ENCODE results near the gene C16orf74.

Gene C16orf74

DNA sequence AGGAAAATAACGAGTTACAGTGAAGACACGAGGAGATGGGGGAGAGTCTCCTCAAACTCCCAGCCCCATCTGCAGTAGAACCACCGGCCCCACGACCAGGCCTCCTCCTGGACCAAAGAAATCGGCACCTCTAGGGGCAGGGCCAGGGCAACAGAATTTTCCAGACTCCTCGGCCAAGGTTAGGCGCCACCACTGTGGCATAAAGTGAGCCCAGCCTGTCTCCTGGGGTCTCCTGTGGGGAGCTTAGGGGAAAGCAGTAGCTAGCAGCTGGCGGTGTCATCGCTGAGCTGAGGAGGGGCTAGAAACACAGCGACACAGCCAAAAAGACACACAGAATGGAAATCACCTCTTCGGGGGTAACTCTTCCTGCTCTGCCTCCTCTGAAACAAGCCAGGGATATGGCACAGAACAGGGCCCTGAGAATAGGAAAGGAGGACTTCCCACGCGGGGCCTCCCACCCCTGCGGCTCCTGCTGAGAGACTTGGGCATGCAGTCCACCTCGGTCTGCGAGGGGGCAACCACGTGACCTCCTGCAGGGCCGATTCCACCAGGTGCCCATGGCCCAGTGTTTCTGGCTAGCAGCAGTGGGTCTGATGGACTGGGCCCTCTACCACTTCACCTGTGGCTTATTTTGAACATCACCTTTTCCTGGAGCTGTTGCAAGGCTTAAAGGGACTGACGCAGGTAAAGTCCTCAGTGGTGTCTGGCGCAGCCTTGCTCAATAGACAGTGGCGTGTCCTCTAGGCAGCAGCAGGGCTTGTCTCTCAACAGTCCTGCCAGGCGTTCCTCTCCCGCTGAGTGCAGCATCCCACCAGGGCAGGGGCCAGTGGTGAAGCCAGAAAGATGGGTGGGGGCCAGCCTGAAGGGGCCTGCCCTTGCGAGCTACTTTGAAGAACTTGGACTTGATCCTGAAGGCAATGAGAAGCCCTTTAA lies 55.4 kb downstream of the C16orf74 start:
- DNase-seq (ENCODE audit: low read depth in 2 of 2): no peak

DNA sequence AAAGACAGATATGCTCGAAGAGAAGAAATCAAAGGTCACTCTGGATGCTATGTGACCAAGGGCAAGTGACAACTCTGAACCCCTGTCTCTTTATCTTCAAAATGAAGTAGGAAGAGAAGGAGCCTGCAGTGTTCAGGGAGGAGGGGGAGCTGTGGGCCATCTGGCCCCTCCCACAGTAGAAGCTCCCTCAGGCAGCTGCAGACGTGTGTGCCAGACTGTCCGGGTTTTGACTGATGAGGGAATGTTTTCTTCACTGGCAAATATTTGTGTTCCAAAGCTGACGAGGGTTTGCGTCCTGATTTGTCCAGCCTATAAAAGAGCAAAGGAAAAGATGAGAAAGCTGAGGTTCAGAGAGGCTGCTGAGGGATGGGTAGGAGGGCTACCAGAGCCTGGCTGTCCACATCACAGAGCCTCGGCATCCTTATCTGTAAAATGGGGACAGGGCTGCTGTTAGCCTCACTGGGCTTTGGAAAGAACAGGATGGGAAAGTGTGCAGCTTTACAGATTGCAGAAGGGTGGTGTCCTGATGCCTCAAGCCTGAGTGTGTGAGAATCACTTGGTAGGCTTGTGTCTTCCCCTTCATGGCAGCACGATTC lies 60.3 kb downstream of the C16orf74 start:
- DNase-seq (ENCODE audit: low read depth in 2 of 2): no peak

DNA sequence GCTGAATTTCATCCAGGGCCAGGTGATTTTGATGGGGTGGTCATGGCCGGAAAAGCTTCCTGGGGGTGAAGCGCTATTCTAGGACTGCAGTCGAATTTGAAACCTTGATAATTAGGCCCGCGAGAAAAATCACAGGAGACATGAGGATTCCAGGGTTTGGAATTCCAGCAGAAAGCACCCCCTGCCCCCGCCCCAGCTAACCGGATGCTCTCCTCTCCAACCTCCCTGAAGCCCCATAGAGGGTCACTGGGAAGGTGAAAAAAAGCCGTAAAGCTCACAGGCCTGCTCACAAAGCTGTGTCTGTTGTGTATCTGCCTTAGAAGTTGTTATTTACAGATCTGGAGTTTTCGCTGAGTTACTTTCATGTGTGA lies 61.0 kb downstream of the C16orf74 start:
- no peak for DNase-seq (ENCODE audit: low read depth in 2 of 2)

DNA sequence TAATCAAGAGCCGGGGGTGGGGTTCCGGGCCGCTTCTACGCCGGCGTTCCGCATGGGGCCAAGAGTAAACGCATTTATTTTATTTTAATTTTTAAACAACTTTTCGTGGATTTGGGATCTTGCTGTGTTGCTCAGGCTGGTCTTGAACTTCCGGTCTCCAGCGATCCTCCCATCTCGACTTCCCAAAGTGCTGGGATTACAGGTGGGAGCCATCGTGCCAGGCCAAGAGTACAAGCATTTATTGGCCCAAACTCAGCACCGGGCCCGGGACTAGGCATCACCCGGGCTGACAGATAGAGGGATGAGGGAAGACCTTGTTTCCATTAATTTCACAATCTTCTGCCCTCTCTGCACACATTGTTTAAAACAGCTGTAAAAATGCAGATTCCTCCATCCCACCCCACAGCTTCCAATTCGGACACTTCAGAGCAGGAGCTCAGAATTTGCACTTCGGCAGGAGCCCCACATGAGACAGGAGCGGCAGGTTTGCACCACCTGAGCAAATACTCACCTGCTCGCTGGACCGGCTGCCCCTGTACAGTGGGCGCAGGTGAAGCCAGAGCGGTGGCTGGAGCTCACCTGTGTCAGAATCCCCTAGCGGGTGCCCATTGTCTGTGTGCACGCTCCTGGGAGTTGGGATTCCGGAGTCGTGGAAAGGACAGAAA lies 61.5 kb downstream of the C16orf74 start:
- no peak for DNase-seq (ENCODE audit: low read depth in 2 of 2)

DNA sequence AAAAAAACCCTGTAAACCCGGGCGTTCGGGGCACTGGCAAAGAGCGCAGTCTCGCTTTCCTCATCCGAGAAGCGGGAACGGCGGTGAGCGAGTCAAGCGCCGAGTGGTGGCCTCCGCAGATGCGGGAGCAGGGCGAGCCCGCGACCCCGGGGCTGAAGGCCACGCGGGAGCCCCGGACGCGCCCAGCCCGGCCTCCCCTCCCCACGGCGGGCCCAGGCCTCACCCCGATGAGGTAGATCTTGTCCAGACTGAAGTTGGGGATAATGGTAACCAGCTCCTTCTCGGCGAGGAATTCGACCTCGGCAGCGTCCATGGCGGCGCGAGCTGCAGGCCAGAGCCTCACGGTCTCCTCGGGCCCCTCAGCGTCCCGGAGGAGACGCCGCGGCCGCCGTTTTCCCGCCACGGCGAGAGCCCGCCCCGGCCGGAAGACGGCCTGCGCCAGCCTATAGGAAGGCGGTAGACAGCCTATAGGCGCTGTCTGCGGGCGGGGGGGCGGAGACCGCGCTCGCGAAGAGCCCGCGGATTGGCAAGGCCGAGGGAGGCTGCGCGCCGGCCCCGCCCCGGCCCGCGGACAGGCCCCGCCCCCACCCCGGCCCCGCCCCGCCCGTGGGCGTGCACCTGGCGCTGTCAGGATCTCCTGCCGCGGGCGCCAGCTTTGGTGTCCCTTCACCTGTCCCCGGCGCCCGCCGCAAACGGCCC lies 62.2 kb downstream of the C16orf74 start, which contains the start of gene GINS2:
Gene GINS2, minus strand, starts transcription at position 369 of the 699 bp plus-strand sequence. Its CDS starts 56 bp downstream, at position 313.
- DNase-seq (ENCODE audit: low read depth in 2 of 2): peak; percentile 82 to 88

DNA sequence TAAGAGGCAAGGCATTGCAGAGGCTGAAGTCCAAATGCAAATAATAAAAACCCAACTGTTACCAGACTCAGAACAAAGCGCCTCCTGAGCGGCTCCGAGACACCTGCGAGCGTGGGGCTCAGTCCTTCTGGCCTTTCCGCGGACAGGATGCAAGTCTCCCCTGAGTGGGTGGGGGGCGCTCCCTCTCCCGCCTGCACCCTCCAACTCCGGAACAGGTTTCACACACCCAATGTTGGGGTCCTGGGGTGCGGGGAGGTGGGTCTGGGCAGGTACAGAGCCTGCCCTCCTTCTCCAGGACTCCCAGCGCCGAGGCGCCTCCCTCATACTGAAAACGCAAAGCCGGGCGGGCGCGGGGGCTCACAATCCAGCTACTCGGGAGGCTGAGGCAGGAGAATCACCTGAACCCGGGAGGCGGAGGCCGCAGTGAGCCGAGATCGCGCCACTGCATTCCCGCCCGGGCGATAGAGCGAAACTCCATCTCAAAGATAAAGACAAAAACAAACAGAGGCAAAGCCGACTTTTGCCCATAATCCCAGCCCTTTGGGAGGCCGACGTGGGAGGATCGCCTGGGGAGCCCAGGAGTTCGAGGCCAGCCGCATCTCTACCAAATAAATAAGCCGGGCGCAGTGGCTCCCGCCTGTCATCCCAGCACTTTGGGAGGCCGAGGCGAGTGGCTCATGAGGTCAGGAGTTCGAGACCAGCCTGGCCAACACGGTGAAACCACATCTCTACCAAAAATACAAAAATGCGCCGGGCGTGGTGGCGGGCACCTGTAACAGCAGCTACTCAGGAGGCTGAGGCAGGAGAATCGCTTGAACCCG lies 63.0 kb downstream of the C16orf74 start:
- no peak for DNase-seq (ENCODE audit: low read depth in 2 of 2)

DNA sequence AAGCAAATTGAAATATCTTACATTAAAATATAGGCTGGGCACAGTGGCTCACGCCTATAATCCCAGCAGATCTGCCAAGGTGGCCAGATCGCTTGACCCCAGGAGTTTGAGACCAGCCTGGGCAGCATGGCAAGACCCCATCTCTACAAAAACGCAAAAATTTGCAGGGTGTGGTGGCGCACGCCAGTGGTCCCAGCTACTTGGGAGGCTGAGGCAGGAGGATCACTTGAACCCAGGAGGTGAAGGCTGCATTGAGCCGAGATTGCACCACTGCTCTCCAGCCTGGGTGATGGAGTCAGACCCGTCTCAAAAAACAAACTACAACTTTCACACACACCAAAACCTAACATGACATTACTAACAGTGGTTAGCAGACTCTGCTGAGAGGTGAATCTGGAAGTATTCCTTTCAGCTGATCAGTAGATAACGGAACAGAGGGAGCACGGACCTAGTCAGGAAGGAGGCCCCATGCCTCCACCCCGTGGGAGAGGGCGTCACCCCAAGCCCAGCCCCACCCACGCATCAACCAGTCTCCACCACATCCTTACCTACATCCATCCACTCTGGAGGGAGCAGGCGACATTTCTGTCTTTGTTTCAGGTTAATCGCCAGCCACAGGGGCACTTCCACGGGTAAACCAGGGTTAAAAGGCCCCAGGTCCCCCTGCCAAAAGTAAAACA lies 63.8 kb downstream of the C16orf74 start:
- DNase-seq (ENCODE audit: low read depth in 2 of 2): peak in 1 of 2 experiments; percentile 35

DNA sequence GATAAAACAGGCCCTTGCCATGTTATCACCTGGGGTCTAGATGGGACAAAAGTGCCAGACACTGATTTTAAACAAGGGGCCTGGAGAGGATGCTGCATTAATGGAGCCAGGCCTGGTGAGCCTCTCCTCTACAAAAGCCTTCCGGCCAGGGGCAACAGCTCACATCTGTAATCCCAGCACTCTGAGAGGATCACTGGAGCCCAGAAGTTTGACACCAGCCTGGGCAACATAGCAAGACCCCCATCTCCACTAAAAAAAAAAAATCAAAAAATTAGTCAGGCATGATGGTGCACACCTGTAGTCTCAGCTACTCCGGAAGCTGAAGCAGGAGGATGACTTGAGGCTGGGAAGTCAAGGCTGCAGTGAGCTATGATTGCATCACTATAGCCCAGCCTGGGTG lies 65.6 kb downstream of the C16orf74 start:
- no peak for DNase-seq (ENCODE audit: low read depth in 2 of 2)

DNA sequence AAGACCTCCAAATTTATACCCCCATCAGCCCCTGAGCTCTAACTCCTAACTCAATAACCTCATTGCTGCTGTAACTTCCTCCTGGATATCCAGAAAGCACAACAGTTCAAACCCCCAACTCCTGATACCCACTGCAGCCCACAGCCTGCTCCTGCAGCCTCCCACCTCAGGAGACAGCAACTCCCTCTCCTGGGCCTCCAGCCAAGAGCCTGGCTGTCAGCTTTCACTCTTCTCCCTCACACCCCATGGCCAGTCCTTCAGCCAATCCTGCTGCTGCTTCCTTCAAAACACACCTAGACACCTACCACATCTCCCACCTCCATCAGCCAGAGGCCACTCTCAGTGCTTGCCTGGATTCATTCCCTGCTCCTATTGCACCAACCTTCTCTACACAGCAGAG lies 67.5 kb downstream of the C16orf74 start:
- no peak for DNase-seq (ENCODE audit: low read depth in 2 of 2)

DNA sequence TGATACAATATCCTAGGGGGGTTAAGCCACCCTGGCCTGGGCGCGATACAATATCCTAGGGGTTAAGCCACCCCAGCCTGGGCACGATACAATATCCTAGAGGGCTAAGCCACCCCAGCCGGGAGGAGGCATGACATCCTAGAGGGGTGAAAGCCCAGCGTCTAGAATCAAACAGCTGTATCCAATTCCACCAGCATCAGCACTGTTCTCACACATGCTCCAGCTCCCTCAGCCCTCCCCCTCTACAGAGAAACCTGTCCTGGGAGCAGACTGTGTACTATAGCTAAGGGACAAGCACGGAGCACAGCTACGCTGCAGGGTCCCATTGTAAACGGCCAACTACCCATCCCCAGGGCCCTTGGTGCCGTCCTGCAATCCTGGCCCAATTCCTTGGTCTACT lies 68.4 kb downstream of the C16orf74 start:
- no peak for DNase-seq (ENCODE audit: low read depth in 2 of 2)

DNA sequence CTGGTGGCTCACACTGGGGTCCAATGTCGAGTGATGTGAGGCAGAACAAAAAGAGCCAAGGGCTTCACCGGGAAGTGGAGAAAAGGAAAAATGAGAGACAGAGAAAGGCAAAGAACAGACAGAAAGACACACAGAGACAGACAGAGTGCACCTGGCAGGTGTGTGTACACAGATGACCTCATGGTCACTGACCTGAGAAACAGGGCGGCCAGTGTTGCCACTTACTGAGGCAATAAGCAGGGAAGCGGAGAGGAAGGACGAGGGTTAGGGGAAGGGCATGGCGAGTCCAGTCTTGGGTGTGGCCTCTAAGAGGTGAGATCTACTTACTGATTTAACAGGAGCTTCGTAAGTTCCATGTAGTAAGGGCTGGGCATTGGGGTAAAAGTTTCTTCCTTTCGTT lies 69.6 kb downstream of the C16orf74 start:
- no peak for DNase-seq (ENCODE audit: low read depth in 2 of 2)

DNA sequence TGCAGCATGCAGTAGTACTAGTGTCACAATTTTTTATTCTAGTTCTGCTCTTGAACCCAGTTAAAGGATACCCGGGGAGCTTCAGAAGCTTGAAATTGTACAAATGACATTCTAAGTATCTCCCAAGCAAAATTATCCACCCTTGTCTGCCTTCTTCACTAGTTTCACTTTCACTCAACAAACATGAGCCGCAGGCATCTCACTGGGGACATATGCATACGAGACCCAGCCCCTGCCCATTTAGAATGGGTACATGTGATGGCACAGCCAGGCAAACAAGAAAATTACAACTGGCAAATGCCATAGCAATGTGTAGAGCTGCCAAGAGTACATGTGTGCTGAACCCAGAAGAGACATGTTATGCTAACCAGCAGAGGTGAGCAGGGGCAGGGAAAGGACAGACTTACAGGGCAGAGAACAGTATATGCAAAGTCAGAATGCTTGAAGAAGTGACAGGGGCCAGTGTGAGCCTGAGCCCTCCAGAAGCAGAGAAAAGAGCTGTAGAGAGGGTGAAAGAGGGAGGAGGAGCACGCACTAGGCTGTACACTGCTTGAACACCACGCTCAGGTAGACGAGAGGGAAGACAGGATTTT lies 70.4 kb downstream of the C16orf74 start:
- no peak for DNase-seq (ENCODE audit: low read depth in 2 of 2)

DNA sequence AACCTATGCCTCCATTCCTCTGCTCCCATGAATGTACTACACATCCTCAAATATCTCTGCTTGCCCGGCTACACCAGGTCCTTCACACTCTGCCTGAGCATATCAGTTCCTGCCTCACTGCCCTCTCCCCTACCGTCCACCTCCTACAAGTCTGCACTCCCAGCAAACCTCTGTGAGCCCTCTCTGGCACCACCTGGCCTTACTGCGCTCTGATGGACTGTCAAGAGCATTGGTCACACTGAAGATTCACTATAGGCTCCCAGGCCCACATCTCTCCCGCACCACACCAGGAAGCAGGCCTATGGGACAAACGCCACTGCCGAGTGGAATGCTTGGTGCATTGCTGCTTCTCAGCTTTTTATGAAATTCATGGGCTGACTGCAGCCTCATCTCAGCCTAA lies 71.0 kb downstream of the C16orf74 start:
- no peak for DNase-seq (ENCODE audit: low read depth in 2 of 2)

DNA sequence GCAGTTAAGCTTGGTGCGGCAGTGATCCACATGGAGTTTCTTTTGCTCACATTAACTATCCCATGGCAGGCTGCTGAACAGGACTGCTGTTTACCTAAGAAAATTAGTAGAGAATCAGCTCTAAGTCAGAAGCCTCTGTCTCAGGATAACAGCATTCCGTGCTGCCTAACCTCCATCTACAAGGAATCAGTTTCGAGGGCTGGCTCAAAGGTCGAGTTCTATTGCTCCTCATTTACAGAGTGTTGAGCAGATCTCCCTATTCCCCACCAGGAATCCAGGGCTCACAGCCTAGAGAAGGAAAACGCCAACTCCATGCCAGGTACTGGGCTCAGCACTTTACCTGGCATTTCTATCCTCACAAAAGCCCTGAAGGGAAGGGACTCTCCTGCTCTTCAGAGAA lies 72.1 kb downstream of the C16orf74 start:
- DNase-seq (ENCODE audit: low read depth in 2 of 2): no peak

DNA sequence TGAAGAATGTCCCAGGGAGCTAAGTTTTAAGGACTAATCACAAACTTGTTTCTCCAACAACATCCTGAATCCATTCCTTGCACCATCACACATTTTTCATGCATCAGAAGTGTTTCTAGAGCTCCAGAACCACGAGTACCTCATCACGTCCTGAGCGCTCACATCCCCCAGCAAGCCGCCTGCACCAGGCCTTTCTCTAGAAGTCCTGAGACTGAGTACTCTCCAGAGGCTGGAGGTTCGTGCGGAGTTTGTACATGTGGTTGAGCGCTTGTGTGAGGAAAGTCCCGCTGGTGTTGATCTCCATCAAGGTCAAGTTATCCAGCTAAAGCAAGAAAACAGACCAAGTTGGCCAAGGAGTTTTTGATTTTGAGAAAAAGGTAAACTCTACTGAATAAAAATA lies 72.9 kb downstream of the C16orf74 start:
- no peak for DNase-seq (ENCODE audit: low read depth in 2 of 2)

DNA sequence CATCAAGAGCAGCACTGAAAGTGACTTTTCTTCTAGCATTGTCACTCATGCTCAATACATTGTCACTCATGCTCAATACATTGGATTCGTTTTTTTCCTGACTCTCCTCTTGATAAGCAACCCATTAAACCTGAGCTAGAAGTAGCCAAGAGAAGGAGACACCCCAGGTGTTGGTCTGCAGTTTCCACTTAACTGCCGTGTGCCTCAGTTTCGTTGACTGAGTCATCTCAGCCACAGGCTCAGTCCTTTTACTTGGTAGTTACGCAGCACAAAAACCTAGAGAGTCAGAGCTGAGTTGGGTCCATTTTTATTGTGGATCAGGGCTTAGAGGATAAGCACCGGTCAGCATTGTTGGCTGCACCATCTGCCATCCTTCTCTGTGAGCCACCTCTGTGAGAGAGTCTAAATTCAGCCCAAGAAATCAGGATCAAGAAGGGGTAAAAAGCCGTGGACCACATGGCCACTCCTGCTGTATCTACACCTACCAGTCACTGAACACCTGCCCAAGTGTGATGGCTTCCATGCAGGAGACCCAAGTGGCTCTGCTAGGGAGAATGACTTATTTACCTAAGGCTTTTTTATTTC lies 73.4 kb downstream of the C16orf74 start:
- no peak for DNase-seq (ENCODE audit: low read depth in 2 of 2)

DNA sequence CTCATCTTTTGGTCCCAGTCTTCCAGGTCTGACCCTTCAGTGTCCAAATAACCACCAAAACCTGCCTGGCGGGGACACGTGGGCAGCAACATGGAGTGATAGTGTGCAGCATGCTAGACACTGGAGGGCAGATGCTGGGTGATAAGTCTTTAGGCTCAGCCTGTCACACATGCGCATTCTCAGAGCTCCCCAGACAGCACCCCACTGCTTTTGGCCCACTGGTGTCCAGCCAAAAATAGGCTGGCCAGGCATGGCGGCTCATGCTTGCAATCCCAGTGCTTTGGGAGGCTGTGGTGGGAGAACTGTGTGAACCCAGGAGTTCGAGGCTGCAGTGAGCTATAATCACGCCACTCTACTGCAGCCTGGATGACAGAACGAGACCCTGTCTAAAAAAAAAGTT lies 74.4 kb downstream of the C16orf74 start:
- no peak for DNase-seq (ENCODE audit: low read depth in 2 of 2)

DNA sequence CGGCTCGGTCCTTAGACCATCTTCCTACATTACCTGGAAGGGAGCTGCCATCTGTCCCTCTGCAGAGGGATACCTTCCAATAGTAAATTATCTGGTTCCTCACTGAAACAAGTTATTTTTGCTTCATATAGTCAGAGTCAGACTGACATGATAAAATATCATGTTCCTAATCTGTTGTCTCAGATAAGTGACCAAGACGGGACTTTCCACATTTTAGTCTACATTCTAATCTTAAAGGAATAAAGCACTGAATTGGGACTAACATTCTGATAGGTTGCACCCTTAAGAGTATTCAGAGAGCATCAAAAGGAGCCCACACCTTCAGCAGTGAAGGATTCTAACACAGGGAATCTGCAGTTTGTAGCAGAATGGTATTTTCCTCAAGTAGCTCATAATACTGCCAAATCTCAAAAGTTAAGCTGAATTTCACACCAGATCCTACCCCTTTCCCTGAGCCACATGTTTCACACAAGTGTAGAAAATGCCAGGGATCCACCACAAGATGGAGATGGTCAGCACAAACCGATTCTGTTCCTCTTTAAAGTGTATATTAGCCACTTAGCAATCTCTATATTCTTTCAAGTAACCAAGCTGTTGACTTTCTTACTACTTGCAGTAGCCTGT lies 75.5 kb downstream of the C16orf74 start:
- no peak for DNase-seq (ENCODE audit: low read depth in 2 of 2)

DNA sequence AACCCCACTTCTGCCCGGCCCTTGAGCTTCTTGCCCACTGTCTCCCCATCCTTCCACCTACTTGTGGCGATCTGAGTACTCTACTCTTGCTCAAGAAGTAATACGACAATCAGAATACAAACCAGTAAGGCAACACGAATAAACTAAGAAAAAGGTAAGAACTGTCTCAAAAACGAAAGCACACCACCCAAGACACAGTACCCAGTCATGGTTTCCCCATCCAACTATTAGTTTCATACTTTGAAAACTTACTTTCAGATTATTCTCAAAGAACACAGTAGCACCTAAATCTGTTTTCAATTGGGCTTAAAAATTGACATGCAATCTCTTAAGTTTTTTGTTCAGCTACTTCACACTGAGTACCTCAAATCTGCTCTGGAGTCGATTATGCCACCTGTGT lies 76.1 kb downstream of the C16orf74 start:
- no peak for DNase-seq (ENCODE audit: low read depth in 2 of 2)

DNA sequence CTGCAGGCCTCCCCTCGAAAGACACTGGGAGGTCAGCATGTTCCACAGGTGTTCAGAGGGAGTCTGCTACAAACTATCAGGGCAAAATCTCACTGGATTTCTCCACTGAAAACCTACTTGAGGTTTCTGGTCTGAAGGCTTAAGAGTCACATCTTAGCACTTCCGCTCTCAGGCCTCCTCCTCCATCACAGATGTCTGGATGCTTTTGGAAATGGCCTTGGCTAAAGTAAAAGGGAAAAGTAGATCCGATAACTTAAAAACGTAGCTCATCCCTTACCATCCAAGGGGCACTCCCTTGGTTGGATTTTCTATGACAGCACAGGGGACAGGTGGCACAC lies 76.5 kb downstream of the C16orf74 start:
- no peak for DNase-seq (ENCODE audit: low read depth in 2 of 2)

Data from stimulated activated CD4-positive, alpha-beta T cell treated with anti-CD3 and anti-CD28 coated beads, Interleukin-12 subunit alpha, Interleukin-12 subunit beta, amount 100 ng/mL, for 24 hours (primary cell).